Lung (tissue), 12 donors: ENCODE measurements around the gene MRPS30. TPM values are rescaled to one million over a fixed set of nuclear protein-coding genes. Genes with fewer than 3 reads are reported as not detected.

Experiments
- ATAC-seq: fragments of 200-7000 bp; cut with Tn5 transposase; one replicate; pipeline ENCODE4 v1.9.1; 2020; ENCODE audit warnings: moderate number of reproducible peaks; ENCODE audit not compliant: insufficient read depth, low FRiP score
- DNase-seq, 3 donors: peaks; one replicate each; pipeline ENCODE4 v3.0.0-alpha.2; 2013 to 2017
- H3K27ac ChIP-seq, 2 donors: one replicate each; pipeline ENCODE4 v1.5.1; 2013; ENCODE audit warnings: mild to moderate bottlenecking in 2 of 2, moderate library complexity in 2 of 2, control low read depth in 1 of 2, inconsistent platforms in 1 of 2, low read depth in 1 of 2, low read length in 1 of 2
- H3K27me3 ChIP-seq, 3 donors: one replicate each; pipeline ENCODE4 v1.5.1; 2013; ENCODE audit warnings: low read length in 2 of 3; ENCODE audit not compliant: control insufficient read depth in 3 of 3, insufficient read depth in 3 of 3
- H3K36me3 ChIP-seq, 4 donors: one replicate each; pipeline ENCODE4 v1.5.1; 2013; ENCODE audit warnings: low read length in 4 of 4, mild to moderate bottlenecking in 1 of 4, moderate library complexity in 1 of 4; ENCODE audit not compliant: control insufficient read depth in 4 of 4, insufficient read depth in 4 of 4
- H3K4me1 ChIP-seq, 5 donors: one replicate each; pipeline ENCODE4 v1.5.1; 2013; ENCODE audit warnings: low read length in 5 of 5, mild to moderate bottlenecking in 2 of 5, moderate library complexity in 1 of 5; ENCODE audit not compliant: control insufficient read depth in 5 of 5, insufficient read depth in 5 of 5
- H3K4me3 ChIP-seq: one replicate; pipeline ENCODE4 v1.5.1; 2013; ENCODE audit warnings: mild to moderate bottlenecking, control low read depth, moderate library complexity
- H3K9ac ChIP-seq, 2 donors: one replicate each; pipeline ENCODE4 v1.5.1; 2013; ENCODE audit warnings: low read length in 2 of 2, control low read depth in 1 of 2; ENCODE audit not compliant: insufficient read depth in 1 of 2
- H3K9me3 ChIP-seq, 4 donors: one replicate each; pipeline ENCODE4 v1.5.1; 2013; ENCODE audit warnings: low read length in 3 of 4, mild to moderate bottlenecking in 1 of 4, moderate library complexity in 1 of 4; ENCODE audit not compliant: control insufficient read depth in 4 of 4, insufficient read depth in 3 of 4
- WGBS, 2 donors: extraction: QIAGEN DNeasy Blood & Tissue Kit; methylation state at CpG; one replicate each; pipeline ENCODE4 v1.1.7; 2013; 5-methylcytosine and 5-hydroxymethylcytosine counted together
- polyA plus RNA-seq, 2 donors: library from polyadenylated mRNA; stranded (reverse); fragments of 200-250 nt; gene quantifications; one replicate each; pipeline ENCODE4 v1.2.1, GENCODE V29; 2013
- total RNA-seq, 2 donors: library from RNA; depleted of rRNA in 1 of 2; stranded (reverse); fragments of >200 nt in 1 of 2; gene quantifications; one replicate each; pipeline ENCODE4 v1.2.1, GENCODE V29; 2014 to 2021
- TF ChIP-seq, protein P1 (sequence below): IDR thresholded peaks from 2 replicates; pipeline ENCODE4 v1.5.1; 2012; ENCODE audit warnings: mild to moderate bottlenecking; ENCODE audit errors: control extremely low read depth, extremely low read depth
- donor health status: control.
- donor health status: control.
- donor health status: Bipolar disorder and iron deficiency.
- donor health status: healthy.
- donor health status: DM: yes; HTN: yes; CAD: no.

Gene MRPS30
- total and polyA plus RNA-seq, 4 donors: 20.3 to 92.9 (median 26.7) TPM

DNA sequence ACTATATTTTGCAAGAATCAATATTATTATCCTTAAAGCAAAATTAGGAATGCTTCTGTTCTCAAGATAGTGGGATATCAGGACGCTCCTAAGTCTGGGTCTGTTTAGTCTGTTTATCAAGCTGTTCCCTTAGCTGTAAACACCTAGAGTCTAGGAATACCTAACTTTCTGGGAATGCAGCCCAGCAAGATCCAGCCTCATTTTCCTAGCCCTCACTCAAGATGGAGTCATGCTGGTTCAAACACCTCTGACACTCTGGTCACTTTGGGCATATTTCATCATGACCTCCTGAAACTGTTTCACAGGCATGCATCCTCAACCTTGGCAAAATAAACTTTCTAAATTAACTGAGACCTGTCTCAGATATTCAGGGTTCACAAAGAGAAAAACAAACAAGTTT lies 14.4 kb upstream of the MRPS30 start:
- WGBS, 2 donors: 94 to 98% methylated on average over 1 of the region's 1 CpG
- Histone ChIP-seq H3K27me3 (no peaks in the 10 kb centered on the region), H3K27ac (no peak overlapping the region), H3K36me3 (peaks cover 0 to 4% (median 2%) of the 10 kb centered on the region in 4 donors), H3K9ac (no peak overlapping the region), H3K9me3 (peaks cover 0 to 7% (median 2%) of the 10 kb centered on the region in 4 donors), H3K4me3 (no peak overlapping the region), H3K4me1 (no peaks in the 10 kb centered on the region)
- TF ChIP-seq, protein P1, sequence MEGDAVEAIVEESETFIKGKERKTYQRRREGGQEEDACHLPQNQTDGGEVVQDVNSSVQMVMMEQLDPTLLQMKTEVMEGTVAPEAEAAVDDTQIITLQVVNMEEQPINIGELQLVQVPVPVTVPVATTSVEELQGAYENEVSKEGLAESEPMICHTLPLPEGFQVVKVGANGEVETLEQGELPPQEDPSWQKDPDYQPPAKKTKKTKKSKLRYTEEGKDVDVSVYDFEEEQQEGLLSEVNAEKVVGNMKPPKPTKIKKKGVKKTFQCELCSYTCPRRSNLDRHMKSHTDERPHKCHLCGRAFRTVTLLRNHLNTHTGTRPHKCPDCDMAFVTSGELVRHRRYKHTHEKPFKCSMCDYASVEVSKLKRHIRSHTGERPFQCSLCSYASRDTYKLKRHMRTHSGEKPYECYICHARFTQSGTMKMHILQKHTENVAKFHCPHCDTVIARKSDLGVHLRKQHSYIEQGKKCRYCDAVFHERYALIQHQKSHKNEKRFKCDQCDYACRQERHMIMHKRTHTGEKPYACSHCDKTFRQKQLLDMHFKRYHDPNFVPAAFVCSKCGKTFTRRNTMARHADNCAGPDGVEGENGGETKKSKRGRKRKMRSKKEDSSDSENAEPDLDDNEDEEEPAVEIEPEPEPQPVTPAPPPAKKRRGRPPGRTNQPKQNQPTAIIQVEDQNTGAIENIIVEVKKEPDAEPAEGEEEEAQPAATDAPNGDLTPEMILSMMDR: no peak
- ATAC-seq (no peak), DNase-seq (no peak)

DNA sequence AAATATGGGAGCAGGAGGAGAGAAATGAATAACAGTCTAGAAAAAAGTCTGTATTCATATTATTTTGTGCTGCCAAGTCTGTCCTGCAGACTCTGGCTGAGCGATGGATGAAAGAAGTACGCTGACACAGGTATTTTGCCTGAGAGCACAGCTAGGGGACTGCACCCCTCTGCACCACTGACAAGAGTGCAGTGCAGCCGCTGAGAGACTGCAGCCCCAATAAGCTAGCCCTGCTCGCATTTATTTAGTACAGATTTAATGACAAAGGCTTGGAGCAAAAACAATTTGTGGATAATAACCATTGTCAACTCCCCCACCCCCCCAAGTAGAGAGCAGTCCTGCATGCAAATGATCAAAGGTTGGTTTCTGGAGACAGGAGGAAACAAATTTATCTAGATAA lies 13.3 kb upstream of the MRPS30 start:
- Histone ChIP-seq H3K36me3 (peaks cover 0 to 4% (median 2%) of the 10 kb centered on the region in 4 donors), H3K9me3 (peaks cover 0 to 7% (median 2%) of the 10 kb centered on the region in 4 donors), H3K4me3 (no peak overlapping the region), H3K27ac (no peak overlapping the region), H3K9ac (no peak overlapping the region), H3K4me1 (no peaks in the 10 kb centered on the region), H3K27me3 (no peaks in the 10 kb centered on the region)
- TF ChIP-seq, protein P1: no peak
- 95 to 97% methylated on average over 4 of the region's 4 CpGs for WGBS, 2 donors
- ATAC-seq (no peak), DNase-seq (no peak)

DNA sequence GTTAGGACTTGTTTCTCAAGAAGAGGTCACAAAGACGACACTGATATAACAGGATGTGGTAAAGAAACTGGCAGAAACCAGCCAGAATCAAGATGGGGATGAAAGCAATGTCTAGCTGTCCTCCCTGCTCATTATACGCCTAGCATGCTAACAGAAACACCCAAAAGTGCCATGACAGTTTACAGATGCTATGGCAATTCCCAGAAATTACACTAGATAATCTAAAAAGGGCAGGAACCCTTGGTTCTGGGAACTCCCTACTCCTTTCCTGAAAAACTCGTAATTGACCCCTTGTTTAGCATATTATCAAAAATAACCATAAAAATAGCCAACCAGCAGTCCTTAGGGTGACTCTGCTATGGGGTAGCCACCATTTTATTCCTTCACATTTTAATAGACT lies 10.9 kb upstream of the MRPS30 start:
- TF ChIP-seq, protein P1: no peak
- ATAC-seq (no peak), DNase-seq (no peak)
- WGBS, 2 donors: 82 to 85% methylated on average over 3 of the region's 3 CpGs
- Histone ChIP-seq H3K36me3 (peaks cover 0 to 4% (median 2%) of the 10 kb centered on the region in 4 donors), H3K4me3 (no peak overlapping the region), H3K27ac (no peak overlapping the region), H3K4me1 (no peaks in the 10 kb centered on the region), H3K9me3 (peaks cover 0 to 7% (median 0%) of the 10 kb centered on the region in 4 donors), H3K9ac (no peak overlapping the region), H3K27me3 (no peaks in the 10 kb centered on the region)

DNA sequence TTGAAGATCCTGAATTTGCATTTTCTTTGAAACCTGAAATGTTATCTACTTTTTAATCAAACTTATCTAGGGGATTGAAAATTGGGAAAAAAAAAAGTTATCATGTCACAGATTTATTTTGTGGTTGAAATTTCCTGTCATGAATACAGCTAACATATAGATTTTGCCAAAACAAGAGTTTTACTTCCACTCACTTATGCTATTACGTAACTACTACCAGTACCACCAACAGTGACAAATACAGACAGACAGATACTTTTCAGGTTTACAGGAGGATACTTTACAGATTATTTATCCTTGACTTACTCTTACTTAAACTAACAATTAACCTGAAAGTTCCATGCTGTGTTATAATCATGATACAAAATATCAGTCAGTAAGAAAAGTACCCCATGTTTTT lies 6.8 kb upstream of the MRPS30 start:
- 61 to 70% methylated on average over 1 of the region's 1 CpG for WGBS, 2 donors
- no peaks in the 10 kb centered on the region for H3K27me3 ChIP-seq
- H3K9me3 ChIP-seq: peaks cover 0 to 1% (median 0%) of the 10 kb centered on the region in 4 donors
- ATAC-seq (no peak), DNase-seq (no peak)
- H3K27ac ChIP-seq: no peak overlapping the region
- no peak overlapping the region for H3K4me3 ChIP-seq
- H3K4me1 ChIP-seq: peaks cover 0 to 6% (median 0%) of the 10 kb centered on the region in 5 donors
- no peaks in the 10 kb centered on the region for H3K36me3 ChIP-seq
- H3K9ac ChIP-seq: no peak overlapping the region
- TF ChIP-seq, protein P1: no peak
